ENCODE results near the gene EFCAB6.

The EFCAB6 gene

DNA sequence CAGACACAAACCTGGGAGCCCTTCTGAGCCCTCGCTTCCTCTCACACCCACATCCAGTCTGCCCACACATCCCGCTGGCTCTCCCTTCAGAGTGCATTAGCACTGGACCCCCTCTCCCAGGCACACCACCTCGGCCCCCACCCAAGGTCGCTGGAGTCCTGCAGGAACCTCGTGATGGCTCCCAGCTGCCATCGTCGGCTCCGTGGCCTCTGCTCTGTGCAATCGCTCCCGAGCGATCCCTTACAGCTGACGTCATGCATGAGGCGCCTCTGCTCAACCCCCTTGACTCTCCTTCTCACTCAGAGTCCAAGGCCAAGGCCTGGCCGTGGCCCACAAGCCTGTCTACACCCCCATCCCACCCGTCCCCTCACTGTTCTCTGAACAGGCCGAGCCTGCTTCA, 183.9 kb downstream of the EFCAB6 start:
- DNase-seq: no peak

DNA sequence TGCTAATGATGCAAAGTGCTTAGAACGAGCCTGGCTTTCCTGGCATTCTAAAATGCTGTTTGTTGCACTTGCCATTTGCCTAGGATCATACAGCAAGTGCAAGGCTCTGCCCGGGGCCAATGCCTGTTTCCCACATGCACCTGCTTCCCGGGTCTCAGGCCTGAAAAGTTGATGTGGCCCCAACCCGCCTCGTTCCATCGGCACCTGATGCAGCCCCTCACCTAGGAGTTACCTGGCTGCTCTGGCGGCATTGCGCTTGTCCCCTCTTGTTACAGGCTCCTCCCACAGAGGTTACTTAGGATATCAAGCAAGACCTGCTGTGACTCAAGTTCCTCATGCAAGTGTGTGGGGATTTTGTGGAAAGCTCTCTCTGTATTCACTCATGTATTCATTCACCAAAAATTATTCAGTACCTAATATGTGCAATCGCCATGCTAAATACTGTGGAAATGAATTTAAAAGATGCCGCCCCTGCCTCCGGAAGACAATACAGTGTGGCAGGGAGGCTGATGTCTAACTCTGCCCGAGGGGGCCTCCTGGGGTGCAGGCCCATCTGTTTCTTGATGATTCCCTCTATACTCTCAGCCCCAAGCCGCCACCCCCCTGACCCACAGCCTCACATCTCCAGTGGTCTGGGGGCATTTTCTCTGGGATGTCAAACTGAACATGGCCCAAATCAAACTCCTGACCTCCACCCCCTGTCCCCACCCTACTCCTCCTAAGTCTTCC, 184.5 kb downstream of the EFCAB6 start:
- no peak for DNase-seq

DNA sequence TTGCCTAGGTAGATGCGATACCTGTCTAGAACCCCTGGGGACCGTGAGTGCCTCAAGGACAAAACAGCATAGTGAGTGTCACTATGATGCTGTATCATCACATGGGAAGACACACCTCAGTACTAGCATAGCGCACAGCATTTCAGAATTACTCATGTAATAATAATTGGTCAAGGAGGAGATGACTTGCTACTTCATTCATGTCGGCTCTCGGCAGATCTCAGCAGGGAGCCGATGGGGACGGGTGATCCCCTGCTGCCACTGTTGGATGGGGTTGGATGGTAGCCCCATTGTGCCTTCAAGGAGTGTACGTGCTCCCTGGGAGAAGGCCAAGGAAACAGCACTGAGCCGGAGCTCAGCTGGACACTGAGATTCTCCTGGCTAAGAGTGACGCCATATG, 186.9 kb downstream of the EFCAB6 start:
- DNase-seq: no peak

DNA sequence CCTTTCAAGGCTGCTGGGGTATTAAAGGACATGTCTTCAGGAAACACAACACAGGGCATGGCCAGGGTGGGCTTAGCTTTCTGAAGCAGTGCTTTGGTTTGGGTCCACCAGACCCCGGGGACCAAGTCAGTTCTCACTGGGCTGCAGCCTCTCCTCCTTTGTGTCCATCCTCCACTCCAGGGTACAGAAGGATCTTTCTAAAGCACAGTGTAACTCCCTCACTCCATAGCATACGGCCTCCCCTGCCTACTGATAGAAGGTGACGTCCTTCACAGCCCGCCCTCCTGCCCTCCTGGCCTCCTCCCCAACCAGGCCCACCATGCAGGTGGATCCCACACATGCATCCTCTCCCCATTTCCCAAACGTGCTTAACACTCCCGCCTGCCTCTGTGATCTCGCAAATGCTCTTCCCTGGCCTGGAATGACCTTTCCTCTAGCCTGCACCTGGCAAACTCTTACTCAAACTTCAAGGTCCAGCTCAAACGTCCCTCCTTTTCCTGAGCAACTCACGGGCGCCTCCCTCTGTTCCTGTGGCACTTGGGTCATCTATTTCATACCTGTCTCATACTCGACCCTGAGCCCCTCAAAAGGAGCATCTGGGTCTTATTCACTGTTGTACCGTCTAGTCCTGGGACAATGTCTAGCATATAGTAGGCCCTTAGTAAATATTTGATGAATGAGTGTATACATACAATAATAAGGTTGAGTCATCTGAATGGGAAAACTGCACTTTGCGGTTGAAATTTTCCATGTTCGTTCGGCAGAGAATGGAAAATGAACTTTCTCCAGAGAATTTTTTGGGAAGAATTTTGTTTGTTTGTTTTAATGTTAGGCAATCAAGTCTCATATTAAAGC, 187.7 kb downstream of the EFCAB6 start:
- no peak for DNase-seq

DNA sequence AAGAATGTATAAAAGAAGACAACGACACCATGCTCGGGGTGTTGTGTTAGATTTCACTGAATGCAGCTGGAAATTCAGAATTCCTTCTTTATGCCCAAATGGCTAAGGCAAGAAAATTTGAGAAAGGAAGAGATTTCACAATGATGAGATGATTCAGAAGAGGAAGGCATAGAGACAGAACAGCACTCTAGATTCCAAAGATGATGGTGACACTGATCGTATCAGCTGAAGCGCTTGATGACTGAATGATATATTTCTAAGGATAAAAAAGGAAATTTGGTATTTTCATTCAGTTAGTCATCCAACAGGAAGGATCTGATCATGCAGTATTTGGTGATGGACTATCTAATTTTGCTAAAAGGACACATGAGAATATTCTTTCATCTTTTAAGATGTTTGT, 189.2 kb downstream of the EFCAB6 start:
- DNase-seq: no peak

DNA sequence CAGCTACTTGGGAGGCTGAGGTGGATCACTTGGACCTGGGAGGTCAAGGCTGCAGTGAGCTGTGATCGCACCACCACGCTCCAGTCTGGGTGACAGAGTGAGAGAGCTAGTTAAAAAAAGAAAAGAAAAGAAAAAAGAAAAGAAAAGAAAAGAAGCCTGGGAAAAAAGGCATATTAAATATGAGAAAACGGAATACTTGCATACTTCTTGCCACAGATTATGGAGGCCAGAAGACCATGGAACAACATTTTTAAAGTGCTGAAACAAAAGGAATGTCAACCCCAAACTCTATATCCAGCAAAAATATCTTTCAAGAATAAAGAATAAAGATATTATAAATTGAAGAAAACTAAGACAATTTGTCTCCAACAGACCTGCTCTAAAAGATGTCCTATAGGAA, 191.9 kb downstream of the EFCAB6 start:
- DNase-seq: no peak

DNA sequence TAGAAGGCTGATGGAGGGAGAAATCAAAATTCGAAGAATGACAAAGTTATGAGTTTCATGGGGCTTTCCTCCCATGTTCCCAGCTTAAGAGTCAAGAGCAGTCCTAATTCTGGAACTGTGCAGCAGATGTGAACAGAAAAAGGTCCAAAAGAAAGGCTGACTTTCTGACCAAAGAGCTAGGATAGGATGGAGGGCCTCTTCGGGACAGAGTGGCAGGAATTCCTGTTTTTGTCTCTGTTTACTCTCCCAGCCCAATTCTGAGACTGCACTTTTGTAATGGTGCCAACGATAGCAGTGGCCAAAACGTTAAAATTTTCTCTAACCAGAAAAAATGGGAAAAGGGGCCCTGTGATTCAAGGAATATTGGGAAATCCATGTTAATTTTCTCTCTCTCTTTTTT, 193.6 kb downstream of the EFCAB6 start:
- no peak for DNase-seq

DNA sequence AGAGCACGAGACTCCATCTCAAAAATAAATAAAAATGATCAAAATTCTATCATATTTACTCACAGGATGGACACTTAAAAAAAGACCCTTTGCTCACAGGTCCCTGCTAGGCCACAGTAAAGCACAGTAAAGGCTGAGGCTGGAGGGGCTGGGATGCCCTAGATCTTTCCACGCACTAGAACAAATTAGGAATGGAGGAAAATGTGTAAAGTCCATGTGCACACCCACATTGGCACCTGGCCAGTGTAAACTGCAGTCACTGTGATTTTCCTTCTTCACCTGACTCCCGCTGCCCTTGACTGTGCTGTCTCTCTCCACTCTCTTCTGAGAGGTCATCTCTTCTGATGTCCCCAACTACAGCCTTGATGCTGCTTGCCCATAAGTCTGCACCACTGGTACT, 195.5 kb downstream of the EFCAB6 start:
- no peak for DNase-seq

DNA sequence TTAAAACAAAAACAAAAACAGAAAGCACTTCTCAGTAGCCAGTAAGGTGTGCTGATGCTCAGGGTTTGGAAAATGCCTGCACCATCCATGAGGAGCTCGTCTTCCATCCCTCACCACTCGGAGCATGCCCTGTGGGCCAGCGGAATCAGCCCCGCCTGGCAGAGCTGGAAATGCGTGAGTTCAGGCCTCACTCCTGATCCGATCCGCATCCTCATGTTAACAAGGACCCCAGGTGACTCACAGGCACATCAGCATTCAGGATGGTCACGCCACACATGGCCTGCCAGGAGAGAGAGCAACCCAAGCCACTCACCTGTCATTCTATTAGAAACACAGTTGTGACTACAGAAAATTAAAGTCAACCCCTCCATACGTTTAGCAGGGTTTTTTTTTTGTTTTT, 211.8 kb downstream of the EFCAB6 start:
- DNase-seq: no peak

DNA sequence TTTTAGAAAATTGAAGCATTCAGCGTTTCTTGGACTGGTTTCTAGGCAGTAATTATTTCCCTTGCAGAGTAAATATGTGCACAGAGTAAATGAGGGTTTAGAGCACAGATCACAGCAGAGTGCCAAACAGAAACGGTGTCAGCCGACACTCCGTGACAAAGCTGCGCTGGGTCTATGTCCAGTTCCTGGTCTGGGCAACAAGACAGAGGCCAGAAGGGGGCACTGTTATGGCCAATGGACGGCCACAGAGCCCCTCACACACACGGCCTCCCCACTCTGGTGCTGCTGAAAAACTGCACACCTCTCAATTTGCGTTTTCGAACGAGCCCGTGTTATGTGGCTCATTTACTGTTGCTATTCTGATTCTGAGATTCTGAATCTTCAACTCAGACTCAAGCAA, 219.6 kb downstream of the EFCAB6 start:
- no peak for DNase-seq

DNA sequence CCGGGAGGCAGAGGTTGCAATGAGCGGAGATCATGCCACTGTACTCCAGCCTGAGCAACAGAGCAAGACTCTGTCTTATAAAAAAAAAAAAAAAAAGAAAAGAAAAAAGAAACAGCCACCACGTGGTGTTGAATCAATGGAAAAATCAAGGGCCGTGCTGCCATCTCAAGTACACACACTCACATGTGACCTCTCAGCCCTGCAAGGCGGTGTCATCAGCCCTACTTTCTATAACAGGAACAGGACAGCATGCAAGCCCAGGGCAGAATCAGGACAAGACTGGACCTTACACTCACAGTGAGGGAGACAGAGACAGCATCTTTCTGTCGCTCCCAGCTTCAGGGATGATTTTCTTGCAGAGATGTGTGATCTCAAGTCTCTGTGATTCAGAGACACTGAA, 220.7 kb downstream of the EFCAB6 start:
- no peak for DNase-seq

DNA sequence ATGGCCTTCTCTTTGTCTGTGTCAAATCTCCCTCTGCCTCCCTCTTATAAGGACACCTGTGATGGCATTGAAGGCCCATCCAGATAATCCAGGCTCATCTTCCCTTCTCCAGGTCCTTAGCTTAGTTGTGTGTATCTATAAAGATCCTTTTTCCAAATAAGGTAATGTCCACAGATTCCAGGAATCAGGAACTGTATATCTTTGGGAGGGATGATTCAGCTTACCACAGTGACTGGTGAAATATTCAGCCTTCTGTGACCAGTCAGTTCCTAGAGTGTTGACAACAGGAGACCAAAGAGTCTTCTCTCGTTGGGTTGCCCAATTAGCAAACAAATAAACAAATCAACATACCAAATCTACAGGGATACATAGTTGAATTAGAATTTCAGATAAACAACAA, 224.5 kb downstream of the EFCAB6 start:
- DNase-seq: no peak

DNA sequence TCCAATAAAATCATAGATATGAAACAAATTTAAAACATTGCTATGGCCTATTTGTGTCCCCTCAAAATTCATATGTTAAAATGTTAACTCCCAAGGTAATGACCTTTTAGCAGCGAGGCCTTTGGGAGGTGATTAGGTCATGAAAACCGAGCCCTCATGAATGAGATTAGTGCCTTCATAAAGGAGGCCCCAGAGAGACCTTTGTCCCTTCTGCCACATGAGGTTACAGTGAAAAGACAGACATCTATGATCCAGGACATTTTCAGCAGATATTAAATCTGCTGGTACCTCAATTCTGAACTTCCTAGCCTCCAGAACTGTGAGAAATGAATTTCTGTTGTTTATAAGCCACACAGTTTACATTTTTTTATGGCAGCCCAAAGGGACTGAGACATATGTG, 228.6 kb downstream of the EFCAB6 start:
- no peak for DNase-seq

DNA sequence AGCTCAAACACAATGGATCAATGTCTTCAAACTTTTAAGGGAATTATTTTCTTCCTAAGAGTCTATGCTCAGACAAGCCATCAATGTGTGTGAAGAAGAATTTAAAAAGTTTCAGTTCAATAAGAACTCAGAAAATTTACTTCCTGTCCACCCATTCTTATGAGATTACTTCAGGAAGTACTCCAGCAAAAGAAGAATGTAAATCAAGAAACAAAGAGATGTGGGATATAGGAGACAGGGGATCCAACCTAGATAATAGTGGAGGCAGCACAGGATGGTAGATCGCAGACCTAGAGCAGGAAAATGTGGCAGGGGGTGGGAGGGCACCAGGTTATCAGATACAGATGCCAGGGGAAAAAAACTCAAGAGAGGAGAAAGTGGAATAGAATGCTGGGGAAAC, 229.7 kb downstream of the EFCAB6 start:
- no peak for DNase-seq

DNA sequence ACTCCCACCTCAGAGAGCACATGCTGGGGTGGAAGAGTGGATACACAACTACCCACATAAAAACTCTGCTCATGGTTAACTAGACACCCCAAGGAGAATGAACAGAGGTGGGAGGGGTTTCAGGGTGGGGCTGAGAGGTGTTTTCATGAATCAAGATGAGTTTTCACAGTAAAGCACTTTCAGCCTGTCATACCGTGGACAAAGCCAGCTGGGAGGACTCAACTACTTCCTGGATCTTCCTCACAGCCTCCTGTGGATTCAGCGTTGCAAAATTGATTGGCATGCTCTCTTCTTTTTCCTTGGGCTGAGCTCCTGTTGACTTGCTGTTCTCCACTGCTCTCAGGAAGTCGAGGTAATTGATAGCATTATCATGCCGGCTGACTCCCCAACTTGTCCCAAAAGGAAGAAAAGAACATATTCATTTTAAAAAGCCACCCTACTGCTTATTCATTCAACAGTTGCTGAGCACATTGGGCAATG, 231.8 kb downstream of the EFCAB6 start:
- DNase-seq: no peak

DNA sequence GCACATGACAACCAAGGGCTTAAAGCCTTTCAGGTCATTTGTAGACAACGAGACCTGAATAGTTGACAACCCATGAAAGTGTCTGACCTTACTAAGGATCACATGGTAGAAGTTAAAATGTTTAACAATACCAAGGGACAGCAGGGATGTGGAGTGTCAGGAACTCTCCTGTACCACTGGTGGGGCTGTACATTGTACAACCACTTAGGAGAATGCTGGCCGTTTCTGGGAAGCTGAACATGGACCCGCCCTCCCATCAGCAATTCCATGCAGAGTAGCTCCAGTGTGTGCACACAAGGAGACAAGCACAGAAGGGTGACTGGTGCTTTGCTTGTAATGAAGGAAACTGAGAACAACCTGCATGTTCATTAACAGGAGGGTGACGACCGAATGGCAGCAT, 237.4 kb downstream of the EFCAB6 start:
- no peak for DNase-seq

DNA sequence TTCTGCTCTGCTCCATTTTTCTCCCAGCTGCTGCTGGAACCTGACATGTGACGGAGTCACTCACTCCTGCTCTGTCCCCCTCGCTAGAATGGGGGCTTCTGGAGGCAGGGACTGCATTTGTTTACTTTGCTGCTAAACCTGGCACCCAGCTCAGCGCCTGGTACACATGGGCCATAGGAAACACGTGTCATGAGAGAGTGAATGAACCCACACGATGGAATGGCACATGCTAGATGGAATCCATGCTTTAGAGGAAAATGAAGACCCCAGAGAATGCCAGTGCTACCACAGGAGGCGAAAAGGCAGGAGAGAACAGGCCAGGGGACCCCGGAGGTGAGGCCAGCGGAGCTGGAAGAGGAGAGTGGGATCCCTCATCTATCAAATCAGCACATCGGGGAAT, 239.4 kb downstream of the EFCAB6 start:
- DNase-seq: no peak

DNA sequence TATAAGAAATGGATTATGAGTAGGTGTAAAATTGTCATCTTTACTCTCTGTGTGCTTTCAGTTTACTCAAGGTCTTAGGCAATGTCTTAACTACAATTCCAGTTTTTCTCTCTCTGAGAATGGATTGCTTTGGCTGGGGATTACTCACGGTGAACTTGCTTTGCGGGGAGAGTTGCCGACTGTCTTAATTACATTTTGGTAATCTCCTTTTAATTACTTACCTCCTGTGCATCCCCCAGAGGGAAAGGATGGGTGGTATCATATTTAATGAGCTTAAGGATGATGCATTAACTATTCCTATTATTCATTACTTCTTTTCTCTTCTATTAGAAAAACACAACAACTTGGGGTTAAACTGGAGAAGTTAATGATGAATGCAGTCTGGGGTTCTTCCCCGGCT, 240.9 kb downstream of the EFCAB6 start:
- no peak for DNase-seq

DNA sequence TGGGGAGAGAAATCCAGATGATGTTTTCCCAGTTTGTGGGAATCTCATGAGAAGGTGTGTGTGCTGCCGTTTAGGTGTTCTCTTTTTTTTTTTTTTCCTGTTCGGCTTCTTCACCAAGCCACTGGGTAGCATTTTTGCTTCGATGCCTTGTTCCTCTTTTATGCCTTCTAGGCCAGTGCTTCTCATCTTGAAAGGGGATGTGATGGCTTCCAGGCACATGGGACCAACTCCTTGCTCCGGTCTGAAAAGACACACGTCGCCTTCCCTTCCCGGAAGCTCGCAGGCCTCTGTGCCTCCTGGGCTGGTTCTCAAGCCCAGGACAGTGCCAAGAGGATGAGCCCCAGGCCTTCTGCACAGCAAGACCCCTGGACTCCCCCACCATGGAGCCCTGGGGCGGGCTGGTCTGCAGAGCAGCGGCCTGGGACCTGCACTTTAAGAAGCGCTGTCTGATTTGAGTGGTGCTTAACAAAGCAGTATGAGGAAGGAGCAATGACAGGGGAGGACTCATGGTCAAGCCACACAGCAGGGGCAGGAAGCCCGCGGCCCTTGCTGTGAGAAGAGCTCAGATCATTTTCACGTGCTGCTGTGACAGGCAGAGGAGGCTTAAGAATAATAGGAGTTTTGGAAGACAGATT, 241.5 kb downstream of the EFCAB6 start:
- DNase-seq: no peak

DNA sequence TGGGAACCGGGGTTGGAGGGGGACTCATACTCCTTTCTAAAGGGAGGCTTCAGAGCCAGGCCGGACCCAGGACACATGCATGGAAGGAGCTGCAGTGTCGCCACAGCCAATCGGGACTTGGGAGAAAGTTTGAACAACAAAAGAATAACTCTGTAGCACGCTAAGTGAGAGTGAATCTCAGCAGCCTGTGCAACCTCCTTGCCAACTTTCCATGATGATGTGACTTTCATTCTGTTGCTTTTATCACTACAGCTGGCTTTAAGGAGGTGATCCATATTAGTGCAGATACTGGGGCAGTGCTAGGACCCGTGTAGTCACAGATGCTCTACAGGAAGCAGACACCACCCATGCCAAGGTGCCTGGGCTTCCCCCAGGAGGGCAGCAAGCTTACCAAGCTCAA, 243.0 kb downstream of the EFCAB6 start:
- no peak for DNase-seq

DNA sequence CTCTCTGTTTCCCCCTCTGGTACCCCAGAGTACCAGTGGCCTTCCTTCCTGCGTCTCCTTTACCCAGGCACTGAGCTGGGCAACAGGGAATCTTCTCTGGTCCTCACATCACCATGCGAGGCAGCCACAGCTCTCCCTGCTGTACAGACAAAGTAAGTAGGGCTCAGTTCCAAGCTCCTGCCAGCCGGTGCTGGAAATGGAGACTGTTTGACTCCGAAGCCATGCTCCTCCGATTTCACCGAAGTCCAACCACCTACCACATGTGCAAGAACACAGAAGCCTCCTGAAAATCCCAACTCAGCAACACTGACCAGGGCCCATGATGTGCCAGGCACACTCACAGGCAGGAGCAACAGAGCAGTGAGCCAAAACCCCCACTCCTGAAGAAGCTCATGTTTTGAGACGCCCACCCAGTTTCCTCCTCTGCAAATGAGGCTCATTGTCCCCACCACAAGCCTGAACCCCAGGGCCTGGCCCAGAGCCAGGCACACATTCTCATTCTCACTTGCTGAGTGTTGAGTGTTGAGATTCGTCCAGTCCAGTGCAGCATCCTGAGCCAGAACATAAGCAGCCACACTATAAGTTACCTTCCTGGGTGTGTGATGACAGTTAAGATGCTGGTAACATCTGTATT, 244.3 kb downstream of the EFCAB6 start:
- no peak for DNase-seq

DNA sequence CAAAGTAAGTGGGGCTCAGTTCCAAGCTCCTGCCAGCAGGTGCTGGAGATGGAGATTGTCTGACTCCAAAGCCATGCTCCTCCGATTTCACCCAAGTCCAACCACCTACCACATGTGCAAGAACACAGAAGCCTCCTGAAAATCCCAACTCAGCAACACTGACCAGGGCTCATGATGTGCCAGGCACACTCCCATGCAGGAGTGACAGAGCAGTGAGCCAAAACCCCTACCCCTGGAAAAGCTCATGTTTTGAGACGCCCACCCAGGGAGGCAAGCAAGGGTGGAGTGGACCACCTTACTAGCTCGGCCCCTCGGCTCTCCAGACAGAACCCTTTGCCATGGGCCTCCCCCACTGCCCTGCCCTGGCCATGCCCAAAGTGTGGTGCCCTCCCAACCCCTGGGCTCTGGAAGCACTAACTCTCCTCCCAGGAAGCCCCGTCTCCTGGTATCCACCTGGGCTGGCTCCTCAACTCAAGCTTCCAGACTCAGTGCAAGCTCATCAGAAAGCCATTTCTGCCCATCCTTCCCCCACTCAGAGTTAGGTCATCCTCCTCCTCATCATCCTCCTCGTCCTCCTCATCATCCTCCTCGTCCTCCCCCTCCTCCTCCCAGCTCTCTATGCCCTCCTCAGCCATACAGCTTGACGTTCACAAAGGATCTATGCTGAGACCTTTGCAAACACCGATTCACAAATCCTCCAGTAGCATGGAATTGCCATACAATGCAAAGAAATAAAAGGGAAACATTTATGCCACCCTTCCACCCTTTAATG, 245.4 kb downstream of the EFCAB6 start:
- DNase-seq: no peak

DNA sequence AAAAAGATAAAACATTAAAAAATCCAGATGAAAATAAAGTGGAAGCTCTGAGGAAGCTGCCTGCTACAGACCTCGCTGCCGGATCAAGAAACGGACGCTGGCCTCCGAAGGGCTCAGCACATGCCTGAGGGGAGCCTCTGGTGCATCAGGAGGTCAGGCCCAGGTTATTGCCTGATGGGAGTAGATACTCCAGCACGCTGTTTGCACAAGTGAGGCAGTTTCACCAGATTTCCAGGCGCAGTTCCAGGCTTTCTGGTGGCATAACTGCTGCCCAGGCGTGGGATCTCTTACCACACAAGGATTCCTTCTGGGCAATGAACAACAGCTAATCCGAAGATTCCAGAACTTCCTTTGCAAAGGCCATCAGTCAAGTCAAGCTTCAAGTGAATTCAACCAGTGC, 246.1 kb downstream of the EFCAB6 start:
- no peak for DNase-seq

Data from NCI-H1048 (cell line).